SKM-1 (cell line): ENCODE results near the gene DDX19B.
A peak's percentile ranks its signal among the peaks of the same experiment; 100 is the strongest.
"Not testable (repeated sequence)": the region's sequence is repeated elsewhere in the genome, so short reads cannot be mapped to it uniquely, and the experiment has no call there.

Experiments
- DNase-seq: peaks from one replicate; lab custom pipeline; 2025; ENCODE audit not compliant: unreplicated experiment; lab: John Stamatoyannopoulos, UW

DDX19B gene

DNA sequence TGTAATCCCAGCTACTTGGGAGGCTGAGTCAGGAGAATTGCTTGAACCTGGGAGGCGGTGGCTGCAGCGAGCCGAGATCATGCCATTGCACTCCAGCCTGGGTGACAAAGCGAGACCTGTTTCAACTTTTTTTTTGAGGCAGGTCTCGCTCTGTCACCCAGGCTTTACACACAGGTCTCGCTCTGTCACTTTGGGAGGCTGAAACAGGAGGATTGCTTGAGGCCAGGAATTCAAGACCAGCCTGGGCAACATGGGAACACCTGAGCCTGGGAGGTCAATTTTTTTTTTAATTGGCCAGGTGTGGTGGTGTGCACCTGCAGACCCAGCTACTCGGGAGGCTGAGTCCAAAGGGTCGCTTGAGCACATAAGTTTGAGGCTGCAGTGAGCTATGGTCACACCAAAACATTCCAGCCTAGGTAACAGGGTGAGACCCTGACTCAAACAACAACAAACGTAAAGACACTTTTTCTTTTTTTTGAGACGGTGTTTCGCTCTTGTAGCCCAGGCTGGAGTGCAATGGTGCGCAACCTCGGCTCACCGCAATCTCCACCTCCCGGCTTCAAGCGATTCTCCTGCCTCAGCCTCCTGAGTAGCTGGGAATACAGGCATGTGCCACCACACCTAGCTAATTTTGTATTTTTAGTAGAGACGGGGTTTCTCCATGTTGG is 11.5 kb upstream of the DDX19B start:
- not testable (repeated sequence) for DNase-seq

DNA sequence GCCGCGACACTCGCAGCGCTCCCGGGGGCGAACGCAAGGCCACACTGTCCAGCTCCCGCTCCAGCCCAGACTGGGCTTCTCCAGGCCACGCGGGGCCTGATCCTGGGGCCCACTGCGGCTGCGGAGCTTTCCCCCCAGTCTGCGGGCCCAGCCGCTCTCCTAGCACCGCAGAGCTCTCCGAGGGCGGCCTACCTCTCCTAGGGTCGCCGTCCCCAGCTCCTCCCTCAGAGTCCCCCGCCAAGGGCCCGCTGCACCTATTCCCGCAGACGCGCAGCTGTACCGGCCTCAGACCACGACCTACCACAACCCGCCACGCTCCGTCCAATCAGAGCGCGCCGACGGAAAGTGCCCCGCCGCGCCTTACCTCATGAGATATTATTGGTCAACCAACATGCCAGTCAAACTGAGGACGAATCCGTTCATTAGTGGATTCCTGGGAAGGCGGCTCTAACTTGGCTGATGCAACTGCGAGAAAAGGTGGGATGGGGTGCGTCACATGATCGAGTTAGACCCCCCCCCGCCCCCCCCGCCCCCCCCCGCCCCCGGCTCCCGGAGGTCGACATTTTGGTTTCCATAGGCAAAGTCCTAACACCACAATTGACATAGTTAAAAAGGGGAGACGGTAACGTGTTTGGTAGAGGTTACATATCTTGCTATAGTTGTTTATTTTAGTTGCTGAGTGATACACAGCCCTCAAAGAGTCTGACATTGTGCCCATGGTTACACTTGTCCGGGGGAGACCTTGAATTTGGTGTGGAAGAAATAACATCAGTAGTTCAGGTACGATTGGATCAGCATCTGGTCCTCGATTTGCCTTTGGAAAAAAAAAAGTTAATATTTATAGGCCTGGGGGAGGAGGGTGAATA is 9.5 kb upstream of the DDX19B start, which contains the start of gene AARS1:
AARS1 (minus strand) TSS at position 278 of the 866 bp plus-strand sequence. CDS start 6,743 bp downstream, outside the sequence.
- peak; percentile 95 for DNase-seq

DNA sequence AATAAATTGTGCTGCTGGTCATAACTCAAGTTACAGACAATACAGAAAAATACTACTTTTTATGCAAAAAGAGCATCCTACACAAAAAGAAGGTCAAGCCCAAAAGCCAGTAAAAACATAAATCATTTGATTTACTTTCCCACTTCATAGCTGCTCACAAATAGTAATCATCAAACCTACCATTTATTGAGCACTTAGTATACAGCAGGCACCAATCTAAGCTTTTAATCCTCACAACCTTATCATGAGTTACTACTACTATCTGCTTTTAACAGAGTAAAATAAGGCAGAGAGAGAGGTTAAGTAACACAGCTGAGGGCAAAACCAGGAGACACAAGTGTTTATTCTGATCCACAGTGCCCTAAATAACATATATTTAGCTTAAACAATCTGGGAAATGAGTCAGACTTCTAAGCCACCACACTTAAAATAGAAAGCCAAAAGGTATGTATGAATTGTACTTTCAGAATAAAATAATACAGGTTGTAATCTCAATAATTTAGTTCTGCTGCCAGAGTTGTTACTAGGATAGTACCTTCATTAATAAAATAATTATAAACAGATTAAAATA is 8.0 kb upstream of the DDX19B start:
- DNase-seq = no peak

DNA sequence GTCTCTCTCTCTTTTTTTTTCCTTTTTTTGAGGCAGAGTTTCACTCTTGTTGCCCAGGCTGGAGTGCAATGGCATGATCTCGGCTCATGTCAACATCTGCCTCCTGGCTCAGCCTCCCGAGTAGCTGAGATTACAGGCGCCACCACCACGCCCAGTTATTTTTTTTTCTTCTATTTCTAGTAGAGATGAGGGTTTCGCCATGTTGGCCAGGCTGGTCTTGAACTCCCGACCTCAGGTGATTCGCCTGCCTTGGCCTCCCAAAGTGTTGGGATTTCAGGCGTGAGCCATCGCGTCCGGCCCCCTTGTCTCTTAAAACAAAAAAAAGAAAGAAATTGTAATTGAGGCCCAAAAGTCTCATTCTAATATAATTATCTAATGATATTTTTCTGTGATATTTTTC is 6.8 kb upstream of the DDX19B start:
- DNase-seq = not testable (repeated sequence)

DNA sequence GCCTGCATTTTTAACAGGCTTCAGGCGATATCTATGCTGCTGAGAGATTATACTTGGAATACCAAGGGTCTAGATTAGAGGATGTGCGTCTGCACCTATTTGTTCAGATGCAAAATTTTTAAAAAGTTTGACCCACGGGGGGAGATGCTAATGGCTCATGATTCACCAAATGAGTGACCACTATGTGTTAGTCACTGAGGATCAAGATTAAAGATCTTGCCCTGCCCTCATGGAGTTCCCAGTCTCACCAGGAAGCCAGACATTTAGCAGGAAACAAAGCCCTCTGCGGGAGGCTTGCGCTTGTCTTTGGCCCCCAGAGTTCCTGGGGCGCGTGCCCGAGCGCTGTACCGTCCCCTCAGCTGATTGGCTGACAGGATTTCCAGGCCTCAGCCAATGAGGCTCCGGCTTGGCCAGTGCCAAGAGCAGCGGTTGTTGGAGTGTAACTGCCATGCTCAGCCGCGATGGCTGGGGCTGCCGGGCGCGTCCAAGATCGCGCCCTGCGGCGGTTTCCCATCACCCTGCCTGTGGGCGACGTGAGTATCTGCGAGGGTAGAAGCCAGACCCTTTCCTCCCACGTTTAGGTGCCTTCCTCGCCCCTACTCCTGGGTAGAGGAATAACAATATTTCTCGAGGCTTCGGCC is 4.5 kb upstream of the DDX19B start:
- no peak for DNase-seq

DNA sequence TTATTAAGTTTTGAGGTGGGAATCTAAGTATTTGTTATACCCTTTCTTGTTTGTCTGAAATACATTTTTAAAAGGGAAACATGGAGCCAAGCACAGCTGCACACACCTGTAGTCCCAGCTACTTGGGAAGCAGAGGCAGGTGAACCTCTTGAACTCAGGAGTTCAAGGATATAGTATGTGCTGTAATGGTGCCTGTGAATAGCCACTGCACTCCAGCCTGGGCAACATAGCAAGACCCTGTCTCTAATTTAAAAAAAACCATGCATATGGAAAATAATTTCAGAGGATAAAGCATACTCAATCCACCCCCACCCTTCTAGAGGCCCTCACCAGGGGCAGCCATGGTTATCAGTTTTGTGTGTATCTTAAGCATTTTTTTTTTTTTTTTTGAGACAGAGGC is 3.4 kb upstream of the DDX19B start:
- no peak for DNase-seq

DNA sequence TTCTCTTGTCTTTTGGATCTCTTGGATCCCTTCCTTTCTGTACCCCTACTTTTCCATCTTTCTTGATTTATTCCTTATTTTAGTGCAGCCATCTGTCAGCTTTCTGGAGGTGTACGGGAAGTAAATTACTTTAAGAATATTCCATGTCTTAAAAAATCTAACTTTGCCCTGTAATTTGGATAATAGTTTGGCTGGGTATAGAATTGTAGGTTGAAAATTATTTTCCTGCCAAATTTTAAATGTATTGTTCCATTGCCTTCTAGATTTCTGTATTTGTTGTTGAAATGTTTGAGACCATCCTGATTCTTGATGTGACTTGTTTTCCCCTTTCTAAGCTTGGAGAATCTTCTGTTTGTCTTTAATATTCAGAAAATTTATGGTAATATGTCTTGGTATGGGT is 2.1 kb downstream of the DDX19B start:
- DNase-seq = no peak

DNA sequence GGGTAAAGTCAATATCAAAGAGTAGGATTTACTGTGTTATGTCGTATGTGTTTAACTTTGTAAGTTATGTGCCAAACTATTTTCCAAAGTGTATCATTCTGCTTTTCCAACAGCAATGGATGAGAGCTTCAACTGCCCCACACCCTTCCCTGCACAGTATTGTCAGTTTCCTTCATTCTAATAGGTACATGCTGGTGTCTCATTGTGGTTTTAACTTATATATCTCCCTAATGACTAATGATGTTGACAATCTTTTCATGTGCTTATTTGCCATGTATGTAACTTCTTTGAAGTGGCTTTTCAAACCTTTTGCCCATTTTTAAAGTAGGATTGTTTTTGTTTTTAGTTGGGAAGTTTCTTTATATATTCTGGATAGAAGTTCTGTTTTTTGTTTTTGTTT is 3.8 kb downstream of the DDX19B start:
- no peak for DNase-seq

DNA sequence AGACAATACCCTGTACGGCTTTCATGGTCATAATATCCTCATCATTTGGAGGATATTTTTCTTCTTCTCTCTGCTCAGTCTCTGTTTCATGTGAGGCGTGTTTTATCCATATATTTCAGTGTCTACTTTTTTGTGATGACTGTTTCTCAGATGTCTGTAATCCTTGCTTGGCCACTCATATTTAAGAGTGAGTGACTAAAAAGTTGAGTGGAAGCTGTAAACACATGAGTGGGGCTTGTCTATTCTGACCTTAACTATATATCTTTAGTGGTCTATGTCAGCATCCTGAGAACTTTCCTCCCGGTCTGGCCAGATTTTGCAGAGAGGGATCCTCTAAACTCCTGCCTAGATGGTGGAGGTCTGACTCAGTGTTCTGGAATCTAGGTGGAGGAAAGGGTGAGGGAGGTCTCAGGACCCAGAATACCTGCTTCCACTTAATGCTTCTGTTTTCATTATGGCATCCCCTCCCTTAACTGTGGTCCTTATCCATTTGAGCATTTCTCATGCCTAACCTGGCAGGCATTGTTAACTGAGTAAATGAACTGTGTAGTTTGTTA is 6.0 kb downstream of the DDX19B start:
- no peak for DNase-seq

DNA sequence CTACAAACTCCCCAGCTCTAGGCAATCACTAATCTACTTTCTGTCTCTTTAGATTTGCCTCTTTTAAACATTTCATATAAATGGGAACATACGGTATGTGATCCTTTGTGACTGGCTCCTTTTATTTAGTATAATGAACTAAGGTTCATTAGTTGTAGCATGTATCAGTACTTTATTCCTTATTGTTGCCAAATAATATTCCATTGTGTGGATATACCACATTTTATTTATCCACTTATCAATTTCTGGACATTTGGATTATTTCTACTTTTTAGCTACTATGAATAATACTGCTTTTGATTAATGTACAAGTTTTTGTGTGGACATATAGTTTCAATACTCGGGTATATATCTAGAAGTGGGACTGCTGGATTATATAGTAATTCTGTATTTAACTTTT is 7.9 kb downstream of the DDX19B start:
- no peak for DNase-seq

DNA sequence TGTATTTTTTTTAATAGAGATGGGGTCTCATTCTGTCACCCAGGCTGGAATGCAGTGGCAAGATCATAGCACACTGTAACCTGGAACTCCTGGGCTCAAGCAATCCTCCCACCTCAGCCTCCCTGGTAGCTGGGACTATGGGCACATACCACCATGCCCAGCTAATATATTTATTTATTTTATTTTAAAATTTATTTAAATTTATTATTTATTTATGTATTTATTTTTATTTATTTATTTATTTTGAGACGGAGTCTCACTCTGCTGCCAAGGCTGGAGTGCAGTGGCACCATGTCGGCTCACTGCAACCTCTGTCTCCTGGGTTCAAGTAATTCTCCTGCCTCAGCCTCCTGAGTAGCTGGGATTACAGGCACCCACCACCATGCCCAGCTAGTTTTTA is 8.7 kb downstream of the DDX19B start:
- not testable (repeated sequence) for DNase-seq

DNA sequence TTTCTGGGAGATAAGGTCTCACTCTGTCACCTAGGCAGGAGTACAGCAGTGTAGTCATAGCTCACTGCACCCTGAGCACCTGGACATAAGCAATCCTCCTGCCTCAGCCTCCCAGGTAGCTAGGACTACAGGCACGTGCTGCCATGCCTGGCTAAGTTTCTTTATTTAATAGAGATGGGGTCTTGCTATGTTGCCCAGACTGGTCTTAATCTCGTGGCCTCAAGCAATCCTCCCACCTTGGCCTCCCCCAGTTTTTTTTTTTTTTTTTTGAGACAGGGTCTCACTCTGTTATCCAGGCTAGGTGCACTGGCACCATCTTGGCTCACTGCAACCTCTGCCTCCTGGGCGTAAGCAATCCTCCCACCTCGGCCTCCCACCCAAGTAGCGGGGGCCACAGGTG is 21.1 kb downstream of the DDX19B start:
- no peak for DNase-seq

DNA sequence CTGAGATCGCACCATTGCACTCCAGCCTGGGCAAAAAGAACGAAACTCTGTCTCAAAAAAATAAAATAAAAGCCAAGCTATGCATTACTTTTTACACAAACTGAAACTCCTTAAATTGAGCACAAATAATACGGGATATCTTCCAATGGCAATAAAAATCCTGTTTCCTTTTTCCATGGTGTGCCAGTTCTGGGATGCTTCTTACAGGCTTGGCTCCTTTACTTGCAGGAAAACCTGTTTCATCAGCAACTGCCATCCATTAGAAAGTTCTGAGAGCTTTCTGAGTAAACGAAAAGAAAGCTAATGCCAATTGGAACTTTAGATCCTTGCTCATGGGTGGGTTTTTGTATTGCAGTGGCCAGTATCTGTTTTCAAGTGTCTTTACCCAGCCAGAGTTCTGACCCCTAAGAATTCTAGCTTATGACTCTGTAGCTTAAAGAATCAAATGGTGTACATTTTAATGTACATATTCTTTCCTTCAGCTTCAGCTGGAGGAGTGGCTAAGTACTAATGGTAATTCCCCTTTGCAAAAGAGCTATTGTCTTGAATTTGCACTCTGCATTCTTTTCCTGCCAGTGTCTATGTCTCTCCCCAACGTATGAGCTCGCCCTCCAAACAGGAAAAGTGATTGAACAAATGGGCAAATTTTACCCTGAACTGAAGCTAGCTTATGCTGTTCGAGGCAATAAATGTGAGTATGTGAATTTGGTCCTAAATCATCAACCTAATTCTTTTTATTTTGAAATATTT is 26.2 kb downstream of the DDX19B start:
- no peak for DNase-seq

DNA sequence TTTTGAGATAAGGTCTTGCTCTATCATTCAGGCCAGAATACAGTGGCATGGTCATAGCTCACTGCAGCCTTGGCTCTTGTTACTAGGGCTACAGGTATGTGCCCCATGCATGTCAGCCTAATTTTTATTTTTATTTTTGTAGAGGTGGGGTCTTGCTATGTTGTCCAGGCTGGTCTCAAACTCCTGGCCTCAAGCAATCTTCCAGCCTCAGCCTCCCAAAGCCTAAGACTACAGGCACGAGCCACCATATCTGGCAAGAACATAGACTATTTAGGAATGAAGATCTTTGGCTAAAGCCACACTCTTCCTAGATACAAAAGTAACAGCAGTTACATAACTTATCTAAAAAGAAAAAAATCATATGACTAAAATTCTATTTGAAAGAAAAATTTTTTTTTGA is 32.1 kb downstream of the DDX19B start:
- no peak for DNase-seq

DNA sequence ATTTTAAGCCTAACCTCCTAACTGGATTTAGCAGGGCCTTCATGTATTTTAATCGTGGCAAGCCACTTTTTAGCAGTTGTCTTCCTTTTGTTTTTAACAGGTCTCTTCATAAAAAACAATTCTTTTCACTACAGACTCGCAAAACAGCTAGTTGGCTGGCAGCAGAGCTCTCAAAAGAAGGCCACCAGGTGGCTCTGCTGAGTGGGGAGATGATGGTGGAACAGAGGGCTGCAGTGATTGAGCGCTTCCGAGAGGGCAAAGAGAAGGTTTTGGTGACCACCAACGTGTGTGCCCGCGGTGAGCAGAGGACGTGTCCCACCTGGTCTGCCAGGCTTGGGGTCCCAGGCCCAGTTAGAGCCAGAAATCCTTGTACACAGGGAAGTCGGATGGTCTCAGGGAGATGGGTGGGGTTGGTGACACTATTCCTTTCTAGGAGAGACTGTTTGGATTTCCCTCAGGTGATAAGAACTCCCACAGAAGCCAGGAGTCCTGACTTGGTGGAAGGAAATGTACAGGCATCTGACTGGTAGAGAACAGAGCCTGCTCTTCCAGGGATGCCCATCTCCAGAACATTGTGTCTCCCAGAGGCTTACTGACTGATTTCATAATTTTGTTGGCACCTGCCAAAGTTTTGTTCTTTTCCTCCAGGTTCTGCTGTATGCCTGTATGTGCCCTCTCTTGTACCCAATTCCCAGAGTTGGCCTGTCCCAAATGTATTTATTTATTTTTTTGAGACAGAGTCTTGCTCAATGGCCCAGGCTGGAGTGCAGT is 32.8 kb downstream of the DDX19B start:
- no peak for DNase-seq

DNA sequence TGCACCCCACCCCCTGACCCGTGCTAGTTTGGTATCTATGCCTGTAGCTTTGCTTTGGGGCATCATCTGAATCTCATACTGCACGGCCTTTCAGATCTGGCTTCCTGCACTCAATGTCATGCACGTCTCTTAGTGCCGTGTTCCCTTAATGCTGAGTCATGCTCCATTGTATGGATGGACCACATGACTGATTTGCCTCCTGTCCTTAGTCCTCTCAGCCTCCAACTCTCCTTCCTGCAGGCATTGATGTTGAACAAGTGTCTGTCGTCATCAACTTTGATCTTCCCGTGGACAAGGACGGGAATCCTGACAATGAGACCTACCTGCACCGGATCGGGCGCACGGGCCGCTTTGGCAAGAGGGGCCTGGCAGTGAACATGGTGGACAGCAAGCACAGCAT is 33.7 kb downstream of the DDX19B start:
- not testable (repeated sequence) for DNase-seq

DNA sequence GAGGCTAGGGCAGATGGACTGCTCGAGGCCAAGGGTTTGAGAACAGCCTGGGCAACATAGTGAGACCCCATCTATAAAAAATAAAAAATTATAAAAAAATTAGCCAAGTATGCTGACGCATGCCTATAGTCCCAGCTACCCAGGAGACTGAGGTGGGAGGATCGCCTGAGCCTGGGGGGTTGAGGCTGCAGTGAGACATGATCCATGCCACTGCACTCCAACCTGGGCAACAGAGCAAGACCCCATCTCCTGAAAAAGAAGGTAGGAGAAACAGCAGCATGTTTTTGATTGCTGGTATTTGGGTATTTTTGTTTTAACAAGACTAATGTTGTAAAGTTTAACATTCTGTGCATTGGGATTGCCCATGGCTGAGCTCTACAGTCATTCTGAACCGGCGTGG is 38.8 kb downstream of the DDX19B start:
- no peak for DNase-seq

DNA sequence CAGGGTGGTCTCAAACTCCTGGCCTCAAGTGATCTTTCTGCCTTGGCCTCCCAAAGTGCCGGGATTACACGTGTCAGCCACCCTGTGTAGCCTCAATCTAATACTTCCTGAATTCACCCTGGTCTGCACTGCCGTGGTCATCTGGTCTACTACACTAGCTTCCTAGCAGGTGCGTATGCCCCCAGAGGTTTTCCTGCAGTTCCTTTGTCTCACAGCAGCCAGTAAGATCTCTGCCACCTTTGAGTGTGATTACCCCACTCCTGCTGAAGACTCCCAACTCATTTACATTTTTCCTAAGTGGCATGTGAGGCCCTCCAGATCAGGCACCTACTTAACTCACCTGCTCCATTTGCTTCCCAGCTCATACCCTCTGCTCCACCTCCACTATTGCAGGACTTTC is 42.6 kb downstream of the DDX19B start:
- DNase-seq = no peak

DNA sequence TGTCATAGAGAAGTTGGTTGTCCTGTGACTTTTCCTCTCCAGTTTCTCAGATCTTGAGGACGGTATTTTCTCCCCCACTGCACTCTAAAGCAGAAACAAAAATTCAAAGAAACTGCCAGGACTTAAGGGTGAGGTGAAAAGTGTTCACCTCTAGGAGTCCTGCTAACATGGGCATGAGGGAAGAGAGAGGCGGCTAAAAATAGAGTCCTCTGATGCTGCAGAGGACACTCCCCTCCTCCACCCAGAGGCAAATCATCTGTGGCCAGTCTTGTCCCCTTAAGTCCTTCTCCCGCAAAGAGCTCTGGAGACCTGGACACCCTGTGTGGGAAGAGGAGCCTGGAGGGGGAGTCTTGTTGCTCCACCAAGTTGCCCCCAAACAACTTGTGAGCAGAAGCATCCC is 43.0 kb downstream of the DDX19B start:
- no peak for DNase-seq

DNA sequence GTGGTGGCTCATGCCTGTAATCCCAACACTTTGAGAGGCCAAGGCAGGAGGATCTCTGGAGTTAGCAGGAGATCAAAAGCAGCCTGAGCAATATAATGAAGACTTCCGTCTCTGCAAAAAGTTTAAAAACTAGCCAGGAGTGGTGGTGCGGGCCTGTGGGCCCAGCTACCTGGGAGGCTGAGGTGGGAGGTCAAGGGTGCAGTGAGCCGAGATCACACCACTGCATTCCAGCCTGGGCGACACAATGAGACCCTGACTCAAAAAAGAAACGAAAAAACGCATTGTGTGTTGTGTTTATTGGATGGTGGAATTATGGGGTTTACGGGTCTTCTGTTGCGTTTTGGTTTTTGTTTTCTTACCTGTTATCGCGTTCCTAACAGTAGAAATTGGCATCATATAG is 46.9 kb downstream of the DDX19B start:
- no peak for DNase-seq
